ENCODE measurements around the gene STX19. TPM values are rescaled to one million over a fixed set of nuclear protein-coding genes. Genes with fewer than 3 reads are reported as not detected.
"Not testable (repeated sequence)": the region's sequence is repeated elsewhere in the genome, so short reads cannot be mapped to it uniquely, and the experiment has no call there.

The STX19 gene
- total RNA-seq, 6 experiments from 2014 or later, result not detected

- H3K4me3 Mint-ChIP-seq, result no peak overlapping the region
- peaks cover 3% of the 10 kb centered on the region for H3K27me3 Mint-ChIP-seq (ENCODE audit: insufficient read depth)
- peak; percentile 16 for DNase-seq
Observed at GRCh38 chr3:93969443-93969842, 59.0 kb downstream of the STX19 start.

GRCh38 chr3:93965106-93965505 lies 63.3 kb downstream of the STX19 start:
- not testable (repeated sequence) for H3K27ac Mint-ChIP-seq; H3K4me3 Mint-ChIP-seq; H3K36me3 Mint-ChIP-seq (ENCODE audit: low read depth); H3K9me3 Mint-ChIP-seq; H3K4me1 Mint-ChIP-seq (ENCODE audit: low read depth); DNase-seq
- H3K27me3 Mint-ChIP-seq (ENCODE audit: insufficient read depth), result peaks cover 17% of the 10 kb centered on the region

More at GRCh38 chr3:93969443-93969842, 59.0 kb downstream of the STX19 start:
- no peaks in the 10 kb centered on the region for H3K9me3 Mint-ChIP-seq
- H3K27ac Mint-ChIP-seq, result no peak overlapping the region
- H3K36me3 Mint-ChIP-seq (ENCODE audit: low read depth), result no peaks in the 10 kb centered on the region
- peaks cover 21% of the 10 kb centered on the region for H3K4me1 Mint-ChIP-seq (ENCODE audit: low read depth)
- no peak for TF ChIP-seq CTCF (IDR thresholded peaks at IDR 0.05)

Other genes with a start within 250 kb of the STX19 start
- 1 to 10 TPM; 1.1 to 2.0 (median 1.7) TPM for gene PROS1, start 54.7 kb downstream of the STX19 start, total RNA-seq (2021; fragmentation: NEBNext Ultra II Directional; extraction: Animal tissue kit (Norgen Biotek cat#: 25700))
- gene ARL13B, start 48.4 kb downstream of the STX19 start, total RNA-seq (2021; fragmentation: NEBNext Ultra II Directional; extraction: Animal tissue kit (Norgen Biotek cat#: 25700)), result 10 to 100 TPM in 1 of 6 experiments, 1 to 10 TPM in 5; 5.0 to 10.6 (median 8.5) TPM
- gene DHFR2, start 34.3 kb upstream of the STX19 start, total RNA-seq (2021; fragmentation: NEBNext Ultra II Directional; extraction: Animal tissue kit (Norgen Biotek cat#: 25700)), result 1 to 10 TPM; 3.0 to 4.7 (median 3.6) TPM
- 1 to 10 TPM; 6.1 to 8.8 (median 7.2) TPM for gene NSUN3, start 34.5 kb upstream of the STX19 start, total RNA-seq (2021; fragmentation: NEBNext Ultra II Directional; extraction: Animal tissue kit (Norgen Biotek cat#: 25700))

Data from HFFc6 (cell line).